ENCODE results near the gene ODF4.
"Not testable (repeated sequence)": the region's sequence is repeated elsewhere in the genome, so short reads cannot be mapped to it uniquely, and the experiment has no call there.

The ODF4 gene

DNA sequence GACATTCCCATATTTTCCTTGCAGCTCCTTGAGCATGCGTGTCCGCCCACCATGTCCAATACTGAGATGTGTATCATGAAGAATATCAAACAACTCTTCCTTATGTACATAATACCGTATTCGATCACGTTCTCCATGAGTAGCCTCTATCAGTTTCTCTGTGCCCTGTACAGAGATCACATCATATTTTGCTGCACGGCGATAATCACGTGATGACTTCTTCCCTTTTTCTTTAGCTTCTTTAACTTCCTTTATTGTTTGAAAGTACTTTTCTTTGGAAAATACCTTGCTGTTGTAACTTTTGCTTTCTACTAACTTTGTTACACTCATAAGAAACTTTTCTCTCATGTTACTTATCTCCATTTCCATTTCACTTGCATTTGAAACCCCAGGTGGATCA is 30.3 kb downstream of the ODF4 start:
- H3K27me3 ChIP-seq (ENCODE audit: insufficient read depth, insufficient read length) = no peaks in the 10 kb centered on the region
- TF ChIP-seq SUZ12 (IDR thresholded peaks at IDR 0.05; ENCODE audit: extremely low read depth, insufficient read depth, insufficient read length) (no peak), ZNF274 (IDR thresholded peaks at IDR 0.05; ENCODE audit: low read depth, low read length) (no peak)
- H3K9ac ChIP-seq (ENCODE audit: insufficient read length, low read depth) = no peak overlapping the region
- H3K4me3 ChIP-seq (ENCODE audit: insufficient read length, low read depth) = no peak overlapping the region
- no peaks in the 10 kb centered on the region; the same call in 1 of the 2 replicates for H3K9me3 ChIP-seq (ENCODE audit: insufficient read depth, low read length)
- no peak for DNase-seq (ENCODE audit: low read depth, low spot score)
- H3K36me3 ChIP-seq (ENCODE audit: insufficient read depth, insufficient read length, low read length) = peaks cover 25% of the 10 kb centered on the region
- H3K4me1 ChIP-seq (ENCODE audit: insufficient read depth, insufficient read length) = peaks cover 2% of the 10 kb centered on the region

DNA sequence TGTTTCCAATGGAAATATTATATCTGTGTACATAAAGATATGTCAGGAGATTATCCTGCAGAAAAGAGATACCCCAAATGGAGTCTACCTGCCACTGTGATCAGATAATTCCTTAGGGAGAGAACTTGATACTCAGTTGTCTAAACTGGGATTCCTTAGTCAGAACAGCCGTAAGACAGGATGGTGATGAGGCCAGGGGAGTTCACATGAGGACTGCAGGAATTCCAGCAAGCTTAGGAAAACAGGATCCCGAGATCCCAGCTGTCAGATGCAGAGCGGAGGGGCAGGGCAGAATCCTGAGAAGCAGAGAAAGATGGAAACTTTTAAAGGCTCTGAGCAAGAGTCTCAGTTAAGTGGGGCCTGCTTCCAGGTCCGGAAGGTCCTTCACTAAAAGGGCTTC is 32.1 kb downstream of the ODF4 start:
- H3K27me3 ChIP-seq (ENCODE audit: insufficient read depth, insufficient read length) = no peaks in the 10 kb centered on the region
- no peak overlapping the region for H3K4me3 ChIP-seq (ENCODE audit: insufficient read length, low read depth)
- TF ChIP-seq ZNF274 (IDR thresholded peaks at IDR 0.05; ENCODE audit: low read depth, low read length) (no peak), YY1 (IDR thresholded peaks at IDR 0.05; ENCODE audit: insufficient read depth, insufficient read length) (no peak), SUZ12 (IDR thresholded peaks at IDR 0.05; ENCODE audit: extremely low read depth, insufficient read depth, insufficient read length) (no peak)
- peaks cover 2% of the 10 kb centered on the region for H3K4me1 ChIP-seq (ENCODE audit: insufficient read depth, insufficient read length)
- no peaks in the 10 kb centered on the region; the same call in 1 of the 2 replicates for H3K9me3 ChIP-seq (ENCODE audit: insufficient read depth, low read length)
- peaks cover 31% of the 10 kb centered on the region for H3K36me3 ChIP-seq (ENCODE audit: insufficient read depth, insufficient read length, low read length)
- DNase-seq (ENCODE audit: low read depth, low spot score) = no peak
- no peak overlapping the region for H3K9ac ChIP-seq (ENCODE audit: insufficient read length, low read depth)

DNA sequence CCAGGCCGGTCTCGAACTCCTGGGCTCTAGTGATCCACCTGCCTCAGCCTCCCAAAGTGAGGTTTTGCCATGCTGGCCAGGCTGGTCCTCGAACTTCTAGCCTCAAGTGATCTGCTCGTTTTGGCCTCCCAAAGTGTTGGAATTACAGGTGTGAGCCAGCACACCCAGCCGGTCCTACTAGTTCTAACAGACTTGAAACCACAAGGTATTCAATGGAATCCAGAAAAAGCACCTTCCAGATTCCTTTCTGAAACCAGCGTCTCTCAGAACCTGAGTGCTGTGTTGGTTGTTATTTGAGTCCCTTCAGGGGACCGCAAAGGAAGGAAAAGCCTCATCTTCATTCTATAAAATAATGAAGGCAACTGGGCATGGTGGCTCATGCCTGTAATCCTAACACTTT is 32.8 kb downstream of the ODF4 start:
- Histone ChIP-seq H3K27me3 (ENCODE audit: insufficient read depth, insufficient read length) (no peaks in the 10 kb centered on the region), H3K9ac (ENCODE audit: insufficient read length, low read depth) (no peak overlapping the region), H3K9me3 (ENCODE audit: insufficient read depth, low read length) (no peaks in the 10 kb centered on the region; the same call in 1 of the 2 replicates), H3K36me3 (ENCODE audit: insufficient read depth, insufficient read length, low read length) (peaks cover 36% of the 10 kb centered on the region), H3K4me1 (ENCODE audit: insufficient read depth, insufficient read length) (peaks cover 2% of the 10 kb centered on the region), H3K4me3 (ENCODE audit: insufficient read length, low read depth) (no peak overlapping the region)
- no peak for TF ChIP-seq YY1 (IDR thresholded peaks at IDR 0.05; ENCODE audit: insufficient read depth, insufficient read length)
- no peak for TF ChIP-seq SUZ12 (IDR thresholded peaks at IDR 0.05; ENCODE audit: extremely low read depth, insufficient read depth, insufficient read length)
- TF ChIP-seq ZNF274 (IDR thresholded peaks at IDR 0.05; ENCODE audit: low read depth, low read length) = no peak
- no peak for DNase-seq (ENCODE audit: low read depth, low spot score)

DNA sequence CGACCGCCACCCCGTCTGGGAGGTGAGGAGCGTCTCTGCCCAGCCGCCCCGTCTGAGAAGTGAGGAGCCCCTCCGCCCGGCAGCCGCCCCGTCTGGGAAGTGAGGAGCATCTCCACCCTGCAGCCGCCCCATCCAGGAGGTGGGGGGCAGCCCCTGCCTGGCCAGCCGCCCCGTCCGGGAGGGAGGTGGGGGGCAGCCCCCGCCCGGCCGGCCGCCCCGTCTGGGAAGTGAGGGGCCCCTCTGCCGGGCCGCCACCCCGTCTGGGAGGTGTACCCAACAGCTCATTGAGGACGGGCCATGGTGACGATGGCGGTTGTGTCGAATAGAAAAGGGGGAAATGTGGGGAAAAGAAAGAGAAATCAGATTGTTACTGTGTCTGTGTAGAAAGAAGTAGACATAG is 34.2 kb downstream of the ODF4 start:
- peaks cover 48% of the 10 kb centered on the region for H3K36me3 ChIP-seq (ENCODE audit: insufficient read depth, insufficient read length, low read length)
- H3K4me3 ChIP-seq (ENCODE audit: insufficient read length, low read depth); H3K9ac ChIP-seq (ENCODE audit: insufficient read length, low read depth); H3K9me3 ChIP-seq (ENCODE audit: insufficient read depth, low read length); DNase-seq (ENCODE audit: low read depth, low spot score); H3K4me1 ChIP-seq (ENCODE audit: insufficient read depth, insufficient read length); H3K27me3 ChIP-seq (ENCODE audit: insufficient read depth, insufficient read length): not testable (repeated sequence)

DNA sequence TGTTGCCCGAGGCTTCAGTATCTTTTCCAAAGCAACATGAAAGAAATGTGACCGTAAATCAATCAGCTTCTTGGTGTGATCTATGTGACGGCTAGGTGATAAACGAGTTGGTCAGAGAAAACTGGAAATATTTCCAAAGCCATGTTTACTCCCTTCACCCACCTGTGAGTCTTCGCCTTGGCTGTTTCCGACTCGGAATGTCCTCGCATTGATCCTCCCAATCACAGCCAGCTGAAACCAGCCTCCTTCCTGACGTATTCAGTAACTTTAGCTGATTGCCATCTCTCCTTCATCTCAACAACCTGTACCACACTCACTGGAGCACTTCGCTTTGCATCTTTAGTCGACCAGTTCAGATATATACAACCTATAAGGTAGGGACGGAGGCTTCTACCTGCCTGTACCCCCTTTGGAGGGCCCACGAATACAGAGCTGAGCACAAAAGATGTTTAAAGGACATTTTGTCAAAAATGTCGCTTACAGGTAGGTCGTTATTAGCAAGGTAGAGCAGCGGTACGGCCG is 36.2 kb downstream of the ODF4 start:
- DNase-seq (ENCODE audit: low read depth, low spot score) = no peak
- Histone ChIP-seq H3K9me3 (ENCODE audit: insufficient read depth, low read length) (no peaks in the 10 kb centered on the region; the same call in 1 of the 2 replicates), H3K4me3 (ENCODE audit: insufficient read length, low read depth) (peak overlapping the region; percentile 64), H3K9ac (ENCODE audit: insufficient read length, low read depth) (peak overlapping the region; percentile 95), H3K27me3 (ENCODE audit: insufficient read depth, insufficient read length) (no peaks in the 10 kb centered on the region), H3K36me3 (ENCODE audit: insufficient read depth, insufficient read length, low read length) (peaks cover 52% of the 10 kb centered on the region), H3K4me1 (ENCODE audit: insufficient read depth, insufficient read length) (no peaks in the 10 kb centered on the region)
- no peak for TF ChIP-seq SUZ12 (IDR thresholded peaks at IDR 0.05; ENCODE audit: extremely low read depth, insufficient read depth, insufficient read length)
- TF ChIP-seq ZNF274 (IDR thresholded peaks at IDR 0.05; ENCODE audit: low read depth, low read length) = no peak
- no peak for TF ChIP-seq YY1 (IDR thresholded peaks at IDR 0.05; ENCODE audit: insufficient read depth, insufficient read length)

DNA sequence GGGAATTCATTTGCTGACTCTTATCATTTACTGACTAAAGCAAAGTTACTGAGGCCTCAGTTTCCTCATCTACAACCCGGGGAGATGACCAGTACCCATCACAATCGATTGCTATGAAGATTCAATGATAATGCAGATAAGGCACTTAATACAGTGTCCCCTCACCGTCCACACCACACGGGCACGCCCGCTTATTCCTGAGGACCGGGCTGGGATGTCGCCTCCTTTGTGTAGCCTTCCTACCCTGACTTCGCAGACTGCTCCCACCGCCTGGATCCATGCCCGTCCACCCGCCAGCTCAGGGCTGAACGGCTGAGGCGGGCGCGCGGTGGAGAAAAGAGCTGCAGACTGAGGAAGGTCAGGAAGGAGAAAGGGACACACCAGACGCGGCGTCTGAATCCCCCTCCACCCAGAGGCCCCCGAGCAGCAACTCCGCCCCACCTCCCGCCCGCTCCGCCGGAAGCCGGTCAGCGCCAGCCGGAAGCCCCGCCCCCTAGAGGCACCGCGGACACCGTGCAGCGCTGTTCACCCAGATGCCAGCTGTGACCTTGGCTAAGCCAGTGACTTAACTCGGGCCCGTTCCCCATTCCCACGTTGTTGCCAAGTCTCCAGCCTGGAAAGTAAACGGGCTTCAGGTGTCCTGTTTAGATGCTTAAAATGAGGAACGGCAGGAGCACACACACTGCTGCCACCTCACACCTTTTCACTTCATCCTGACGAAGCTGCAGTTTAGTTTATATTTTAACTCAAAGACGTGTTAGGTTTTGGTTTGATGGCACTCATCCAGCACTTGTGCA is 36.8 kb downstream of the ODF4 start, which contains the start of gene KRABD2:
TSS of gene KRABD2 (minus strand) at position 434 of the 797 bp plus-strand sequence.
- H3K4me3 ChIP-seq (ENCODE audit: insufficient read length, low read depth) = peak within 1 kb of the TSS; percentile 64
- peaks cover 53% of the 10 kb centered on the region for H3K36me3 ChIP-seq (ENCODE audit: insufficient read depth, insufficient read length, low read length)
- H3K9ac ChIP-seq (ENCODE audit: insufficient read length, low read depth) = peak within 1 kb of the TSS; percentile 95
- peak; percentile 76 for DNase-seq (ENCODE audit: low read depth, low spot score)
- no peaks in the 10 kb centered on the region; the same call in 1 of the 2 replicates for H3K9me3 ChIP-seq (ENCODE audit: insufficient read depth, low read length)
- TF ChIP-seq SUZ12 (IDR thresholded peaks at IDR 0.05; ENCODE audit: extremely low read depth, insufficient read depth, insufficient read length) (no peak), YY1 (IDR thresholded peaks at IDR 0.05; ENCODE audit: insufficient read depth, insufficient read length) (no peak), ZNF274 (IDR thresholded peaks at IDR 0.05; ENCODE audit: low read depth, low read length) (no peak)
- no peaks in the 10 kb centered on the region for H3K4me1 ChIP-seq (ENCODE audit: insufficient read depth, insufficient read length)
- no peaks in the 10 kb centered on the region for H3K27me3 ChIP-seq (ENCODE audit: insufficient read depth, insufficient read length)

DNA sequence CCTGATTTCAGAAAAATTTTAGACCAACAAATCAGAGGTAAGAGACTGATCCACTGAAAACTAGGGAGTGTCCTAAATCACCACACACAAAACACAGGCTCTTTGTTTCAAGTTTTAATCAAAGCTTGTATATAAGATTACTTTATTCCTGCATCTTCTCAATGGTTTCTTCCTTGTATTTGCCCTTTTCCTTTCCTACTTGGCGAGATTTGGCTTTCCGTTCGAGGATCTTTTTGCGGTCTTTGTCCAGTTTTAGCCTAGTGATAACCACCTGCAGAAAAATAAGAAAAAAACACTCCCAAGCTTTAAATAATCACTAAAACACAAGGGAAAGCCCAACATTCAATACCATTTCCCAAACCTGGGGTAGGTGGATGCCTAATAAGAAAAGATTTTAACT is 37.8 kb downstream of the ODF4 start:
- no peak for TF ChIP-seq SUZ12 (IDR thresholded peaks at IDR 0.05; ENCODE audit: extremely low read depth, insufficient read depth, insufficient read length)
- no peak for TF ChIP-seq ZNF274 (IDR thresholded peaks at IDR 0.05; ENCODE audit: low read depth, low read length)
- TF ChIP-seq YY1 (IDR thresholded peaks at IDR 0.05; ENCODE audit: insufficient read depth, insufficient read length) = no peak

DNA sequence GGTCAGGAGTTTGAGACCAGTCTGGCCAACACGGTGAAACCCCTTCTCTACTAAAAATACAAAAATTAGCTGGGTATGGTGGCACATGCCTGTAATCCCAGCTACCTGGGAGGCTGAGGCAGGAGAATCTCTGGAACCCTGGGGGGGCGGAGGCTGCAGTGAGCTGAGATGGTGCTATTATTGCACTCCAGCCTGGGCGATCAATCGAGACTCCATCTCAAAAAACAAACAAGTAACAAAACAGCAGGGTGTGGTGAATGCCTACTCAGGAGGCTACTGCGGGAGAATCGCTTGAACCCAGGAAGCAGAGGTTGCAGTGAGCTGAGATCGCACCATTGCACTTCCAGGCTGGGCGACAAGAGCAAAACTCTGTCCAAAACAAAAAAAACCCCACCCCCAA is 38.5 kb downstream of the ODF4 start:
- H3K27me3 ChIP-seq (ENCODE audit: insufficient read depth, insufficient read length); H3K4me3 ChIP-seq (ENCODE audit: insufficient read length, low read depth); H3K4me1 ChIP-seq (ENCODE audit: insufficient read depth, insufficient read length); DNase-seq (ENCODE audit: low read depth, low spot score); H3K9me3 ChIP-seq (ENCODE audit: insufficient read depth, low read length); H3K9ac ChIP-seq (ENCODE audit: insufficient read length, low read depth): not testable (repeated sequence)
- peaks cover 63% of the 10 kb centered on the region for H3K36me3 ChIP-seq (ENCODE audit: insufficient read depth, insufficient read length, low read length)

More for the DNA sequence above, 37.8 kb downstream of the ODF4 start:
- no peak overlapping the region for H3K4me3 ChIP-seq (ENCODE audit: insufficient read length, low read depth)
- no peaks in the 10 kb centered on the region for H3K4me1 ChIP-seq (ENCODE audit: insufficient read depth, insufficient read length)
- DNase-seq (ENCODE audit: low read depth, low spot score) = no peak
- no peak overlapping the region for H3K9ac ChIP-seq (ENCODE audit: insufficient read length, low read depth)
- H3K36me3 ChIP-seq (ENCODE audit: insufficient read depth, insufficient read length, low read length) = peaks cover 62% of the 10 kb centered on the region
- H3K27me3 ChIP-seq (ENCODE audit: insufficient read depth, insufficient read length) = no peaks in the 10 kb centered on the region
- no peaks in the 10 kb centered on the region; the same call in 1 of the 2 replicates for H3K9me3 ChIP-seq (ENCODE audit: insufficient read depth, low read length)

All from NT2/D1 (cell line).